HCT116 (cell line): ENCODE data around the gene COL5A1.

Source experiments
- POLR2A ChIP-seq: IDR thresholded peaks from 2 replicates; pipeline ENCODE4 v1.7.0; 2011; ENCODE audit warnings: borderline replicate concordance; ENCODE audit not compliant: insufficient read depth, insufficient read length; ENCODE audit errors: extremely low read depth
- TF ChIP-seq, protein P1 (sequence below), 3 experiments: fragments of 200-600 bp in 1 of 3; sonication (generic) in 1 of 3; IDR thresholded peaks in 2 of 3; conservative IDR thresholded peaks in 1 of 3; 2 replicates each; pipeline ENCODE4 v1.5.1; 2012 to 2017; ENCODE audit warnings: low read depth in 2 of 3, low read length in 2 of 3, antibody characterized with exemption in 1 of 3, borderline replicate concordance in 1 of 3, control low read depth in 1 of 3, mild to moderate bottlenecking in 1 of 3, mixed read lengths in 1 of 3, mixed run types in 1 of 3, moderate library complexity in 1 of 3; ENCODE audit not compliant: insufficient read depth in 1 of 3
- TF ChIP-seq, protein P2 (sequence below): IDR thresholded peaks from 2 replicates; pipeline ENCODE4 v1.6.1; 2012
- TF ChIP-seq, protein P3 (sequence below): IDR thresholded peaks from 2 replicates; pipeline ENCODE4 v1.6.1; 2012

DNA sequence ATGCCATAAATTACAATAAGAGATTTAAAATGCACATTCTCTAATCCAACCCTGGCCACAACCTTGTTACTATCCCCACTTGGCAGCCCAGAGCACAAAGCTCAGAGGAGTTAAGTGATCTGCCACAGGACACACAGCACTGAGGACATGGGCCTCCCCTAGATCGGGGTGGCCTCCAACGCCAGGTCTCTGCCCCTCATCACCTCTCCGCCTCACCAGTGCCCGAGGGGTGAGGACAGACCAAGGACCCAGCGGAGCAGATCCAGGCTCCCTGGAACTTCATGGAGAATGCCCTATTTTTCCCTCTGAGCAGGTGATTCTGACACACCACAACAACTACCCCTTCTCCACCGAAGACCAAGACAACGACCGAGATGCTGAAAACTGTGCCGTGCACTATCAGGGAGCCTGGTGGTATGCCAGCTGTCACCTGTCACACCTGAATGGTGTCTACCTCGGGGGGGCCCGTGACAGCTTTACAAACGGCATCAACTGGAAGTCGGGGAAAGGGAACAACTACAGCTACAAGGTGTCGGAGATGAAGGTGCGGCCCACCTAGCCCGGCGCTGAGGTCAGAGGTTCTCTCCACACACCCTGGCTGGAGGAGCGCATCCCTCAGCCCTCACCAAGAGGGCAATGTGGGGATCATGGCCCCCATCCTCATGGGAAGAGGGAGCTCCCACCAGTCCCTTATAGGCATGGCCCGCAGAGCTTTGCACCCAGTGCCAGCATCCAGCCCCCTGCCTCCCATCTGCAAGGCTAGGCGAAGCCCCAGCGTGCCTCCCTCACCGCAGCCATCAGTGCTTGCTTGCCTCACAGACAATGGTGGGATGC, 226.5 kb downstream of the COL5A1 start:
- TF ChIP-seq POLR2A: no peak
- TF ChIP-seq, protein P1, sequence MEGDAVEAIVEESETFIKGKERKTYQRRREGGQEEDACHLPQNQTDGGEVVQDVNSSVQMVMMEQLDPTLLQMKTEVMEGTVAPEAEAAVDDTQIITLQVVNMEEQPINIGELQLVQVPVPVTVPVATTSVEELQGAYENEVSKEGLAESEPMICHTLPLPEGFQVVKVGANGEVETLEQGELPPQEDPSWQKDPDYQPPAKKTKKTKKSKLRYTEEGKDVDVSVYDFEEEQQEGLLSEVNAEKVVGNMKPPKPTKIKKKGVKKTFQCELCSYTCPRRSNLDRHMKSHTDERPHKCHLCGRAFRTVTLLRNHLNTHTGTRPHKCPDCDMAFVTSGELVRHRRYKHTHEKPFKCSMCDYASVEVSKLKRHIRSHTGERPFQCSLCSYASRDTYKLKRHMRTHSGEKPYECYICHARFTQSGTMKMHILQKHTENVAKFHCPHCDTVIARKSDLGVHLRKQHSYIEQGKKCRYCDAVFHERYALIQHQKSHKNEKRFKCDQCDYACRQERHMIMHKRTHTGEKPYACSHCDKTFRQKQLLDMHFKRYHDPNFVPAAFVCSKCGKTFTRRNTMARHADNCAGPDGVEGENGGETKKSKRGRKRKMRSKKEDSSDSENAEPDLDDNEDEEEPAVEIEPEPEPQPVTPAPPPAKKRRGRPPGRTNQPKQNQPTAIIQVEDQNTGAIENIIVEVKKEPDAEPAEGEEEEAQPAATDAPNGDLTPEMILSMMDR (IDR thresholded peaks at IDR 0.05 in 2 of 3, conservative IDR thresholded peaks at IDR 0.05 in 1 of 3; ENCODE audit: borderline replicate concordance in 1 of 3, insufficient read depth in 1 of 3, low read depth in 2 of 3, low read length in 2 of 3): no peak
- TF ChIP-seq, protein P2, sequence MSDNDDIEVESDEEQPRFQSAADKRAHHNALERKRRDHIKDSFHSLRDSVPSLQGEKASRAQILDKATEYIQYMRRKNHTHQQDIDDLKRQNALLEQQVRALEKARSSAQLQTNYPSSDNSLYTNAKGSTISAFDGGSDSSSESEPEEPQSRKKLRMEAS: no peak
- TF ChIP-seq, protein P3, sequence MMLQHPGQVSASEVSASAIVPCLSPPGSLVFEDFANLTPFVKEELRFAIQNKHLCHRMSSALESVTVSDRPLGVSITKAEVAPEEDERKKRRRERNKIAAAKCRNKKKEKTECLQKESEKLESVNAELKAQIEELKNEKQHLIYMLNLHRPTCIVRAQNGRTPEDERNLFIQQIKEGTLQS: no peak
